Osteoblast (primary cell): ENCODE measurements around the gene KLHL7. TPM values are rescaled to one million over a fixed set of nuclear protein-coding genes. Genes with fewer than 3 reads are reported as not detected.

ENCODE experiments used
- DNase-seq: peaks from one replicate; pipeline ENCODE4 v3.0.0; 2011; ENCODE audit warnings: low spot score, mixed read lengths; ENCODE audit not compliant: insufficient read length; ENCODE audit errors: missing footprints
- H2AFZ ChIP-seq: 2 replicates; pipeline ENCODE4 v1.6.0; 2011; ENCODE audit warnings: mild to moderate bottlenecking, low read length
- H3K27ac ChIP-seq: 2 replicates; pipeline ENCODE4 v1.5.1; 2011; ENCODE audit warnings: mild to moderate bottlenecking, low read depth, low read length, moderate library complexity
- H3K27me3 ChIP-seq: 2 replicates; pipeline ENCODE4 v1.6.0; 2012; ENCODE audit warnings: mild to moderate bottlenecking, control low read depth, inconsistent platforms, low read length, moderate library complexity; ENCODE audit not compliant: insufficient read depth
- H3K36me3 ChIP-seq: 2 replicates; pipeline ENCODE4 v1.5.1; 2011; ENCODE audit warnings: mild to moderate bottlenecking, low read length, control low read depth, moderate library complexity; ENCODE audit not compliant: insufficient read depth
- H3K4me1 ChIP-seq: 2 replicates; pipeline ENCODE4 v1.5.1; 2011; ENCODE audit warnings: mild to moderate bottlenecking, low read length, control low read depth, moderate library complexity; ENCODE audit not compliant: insufficient read depth
- H3K4me2 ChIP-seq: 2 replicates; pipeline ENCODE4 v1.6.0; 2011; ENCODE audit warnings: mild to moderate bottlenecking, low read length; ENCODE audit not compliant: insufficient read depth
- H3K4me3 ChIP-seq: fragments of 200-600 bp; sonication (generic); 3 replicates; pipeline ENCODE4 v1.5.1; 2012; ENCODE audit warnings: mild to moderate bottlenecking, low read length, inconsistent platforms; ENCODE audit not compliant: insufficient read depth
- H3K79me2 ChIP-seq: 2 replicates; pipeline ENCODE4 v1.6.0; 2012; ENCODE audit warnings: mild to moderate bottlenecking, low read length, control low read depth, inconsistent platforms; ENCODE audit not compliant: insufficient read depth
- H3K9me3 ChIP-seq: 2 replicates; pipeline ENCODE4 v1.5.1; 2011; ENCODE audit warnings: low read depth, low read length, control low read depth
- H4K20me1 ChIP-seq: 2 replicates; pipeline ENCODE4 v1.6.0; 2012; ENCODE audit warnings: mild to moderate bottlenecking, low read length, control low read depth; ENCODE audit not compliant: insufficient read depth
- total RNA-seq: library from RNA; depleted of rRNA; stranded (reverse); fragments of >200 nt; gene quantifications from 2 replicates; pipeline ENCODE4 v1.2.3, GENCODE V29; 2012
- TF ChIP-seq, protein P1 (sequence below): IDR thresholded peaks from 2 replicates; pipeline ENCODE4 v1.5.1; 2011; ENCODE audit warnings: mild to moderate bottlenecking, low read depth, low read length, moderate library complexity; ENCODE audit errors: extremely low read depth

Gene KLHL7
- total RNA-seq, 1 donor: 44.2 TPM

DNA sequence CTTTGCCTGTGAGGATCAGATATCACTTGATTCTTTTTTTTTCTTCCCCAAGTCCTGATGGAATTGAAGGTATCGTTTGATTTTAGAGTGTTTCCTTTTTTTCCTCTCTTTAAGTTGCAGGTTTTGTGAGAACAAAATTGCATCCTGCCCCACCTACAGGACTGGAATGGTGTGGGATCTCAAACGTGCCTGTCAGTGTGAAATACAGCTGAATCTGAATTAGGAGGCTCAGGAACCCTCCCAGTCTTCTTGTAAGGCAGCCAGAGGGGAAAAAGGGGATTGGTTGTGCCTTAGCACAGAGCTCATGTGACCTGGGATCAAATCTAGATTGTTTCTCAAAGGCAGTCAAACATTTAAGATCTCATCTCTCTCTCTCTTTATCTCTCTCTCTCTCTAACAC is 32.7 kb upstream of the KLHL7 start:
- H3K79me2 ChIP-seq: no peaks in the 10 kb centered on the region
- no peak overlapping the region for H3K27ac ChIP-seq
- H2AFZ ChIP-seq: peak overlapping the region; percentile 84
- H3K27me3 ChIP-seq: peaks cover 6% of the 10 kb centered on the region
- no peaks in the 10 kb centered on the region for H3K36me3 ChIP-seq
- TF ChIP-seq, protein P1, sequence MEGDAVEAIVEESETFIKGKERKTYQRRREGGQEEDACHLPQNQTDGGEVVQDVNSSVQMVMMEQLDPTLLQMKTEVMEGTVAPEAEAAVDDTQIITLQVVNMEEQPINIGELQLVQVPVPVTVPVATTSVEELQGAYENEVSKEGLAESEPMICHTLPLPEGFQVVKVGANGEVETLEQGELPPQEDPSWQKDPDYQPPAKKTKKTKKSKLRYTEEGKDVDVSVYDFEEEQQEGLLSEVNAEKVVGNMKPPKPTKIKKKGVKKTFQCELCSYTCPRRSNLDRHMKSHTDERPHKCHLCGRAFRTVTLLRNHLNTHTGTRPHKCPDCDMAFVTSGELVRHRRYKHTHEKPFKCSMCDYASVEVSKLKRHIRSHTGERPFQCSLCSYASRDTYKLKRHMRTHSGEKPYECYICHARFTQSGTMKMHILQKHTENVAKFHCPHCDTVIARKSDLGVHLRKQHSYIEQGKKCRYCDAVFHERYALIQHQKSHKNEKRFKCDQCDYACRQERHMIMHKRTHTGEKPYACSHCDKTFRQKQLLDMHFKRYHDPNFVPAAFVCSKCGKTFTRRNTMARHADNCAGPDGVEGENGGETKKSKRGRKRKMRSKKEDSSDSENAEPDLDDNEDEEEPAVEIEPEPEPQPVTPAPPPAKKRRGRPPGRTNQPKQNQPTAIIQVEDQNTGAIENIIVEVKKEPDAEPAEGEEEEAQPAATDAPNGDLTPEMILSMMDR: no peak
- H3K4me3 ChIP-seq: no peak overlapping the region
- no peaks in the 10 kb centered on the region for H4K20me1 ChIP-seq
- no peak for DNase-seq
- H3K4me1 ChIP-seq: peaks cover 2% of the 10 kb centered on the region
- H3K4me2 ChIP-seq: no peak overlapping the region
- no peaks in the 10 kb centered on the region for H3K9me3 ChIP-seq

DNA sequence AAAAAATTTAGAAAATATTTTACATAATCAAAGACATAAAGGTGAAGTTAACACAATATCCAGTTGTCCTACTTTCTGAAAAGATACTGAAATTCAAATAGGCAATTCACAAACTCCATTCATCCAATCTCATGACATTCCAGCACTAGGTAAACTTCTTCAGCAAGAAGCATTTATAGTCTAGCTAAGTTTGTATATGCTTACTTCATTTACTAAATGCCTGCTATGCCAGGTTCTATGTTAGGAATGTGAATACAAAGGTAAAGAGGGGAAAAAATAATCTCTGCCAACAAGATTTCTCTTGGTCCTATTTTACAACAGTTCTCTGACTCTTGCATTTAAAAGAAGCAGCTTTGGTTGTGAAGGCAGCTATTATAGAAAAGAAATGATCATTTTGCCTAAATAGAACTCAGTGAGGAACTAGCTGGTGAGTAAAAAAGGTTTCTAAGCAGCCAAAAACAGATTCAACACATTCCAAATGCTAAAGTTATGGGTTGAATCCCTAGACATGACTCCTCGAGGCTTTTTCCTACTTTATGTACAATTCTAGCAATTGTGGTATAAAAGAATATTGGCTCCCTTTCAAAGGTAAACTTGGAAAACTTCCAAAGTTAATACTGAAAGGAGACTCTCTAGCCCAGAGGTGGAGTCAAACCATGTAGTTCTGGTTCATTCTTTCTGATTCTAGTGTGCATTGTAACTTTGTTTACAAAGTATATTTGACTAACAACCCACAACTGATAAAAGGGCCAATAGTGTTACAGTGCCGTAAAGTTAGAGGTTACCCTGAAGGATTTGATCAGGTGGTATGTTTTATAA is 30.9 kb upstream of the KLHL7 start:
- Histone ChIP-seq H3K79me2 (no peaks in the 10 kb centered on the region), H3K36me3 (no peaks in the 10 kb centered on the region), H3K27me3 (peaks cover 6% of the 10 kb centered on the region), H3K27ac (no peak overlapping the region), H2AFZ (peak overlapping the region; percentile 39), H3K4me2 (peak overlapping the region; percentile 9), H3K4me3 (no peak overlapping the region), H4K20me1 (no peaks in the 10 kb centered on the region), H3K9me3 (no peaks in the 10 kb centered on the region), H3K4me1 (no peaks in the 10 kb centered on the region)
- DNase-seq: peak; percentile 50
- TF ChIP-seq, protein P1: no peak

DNA sequence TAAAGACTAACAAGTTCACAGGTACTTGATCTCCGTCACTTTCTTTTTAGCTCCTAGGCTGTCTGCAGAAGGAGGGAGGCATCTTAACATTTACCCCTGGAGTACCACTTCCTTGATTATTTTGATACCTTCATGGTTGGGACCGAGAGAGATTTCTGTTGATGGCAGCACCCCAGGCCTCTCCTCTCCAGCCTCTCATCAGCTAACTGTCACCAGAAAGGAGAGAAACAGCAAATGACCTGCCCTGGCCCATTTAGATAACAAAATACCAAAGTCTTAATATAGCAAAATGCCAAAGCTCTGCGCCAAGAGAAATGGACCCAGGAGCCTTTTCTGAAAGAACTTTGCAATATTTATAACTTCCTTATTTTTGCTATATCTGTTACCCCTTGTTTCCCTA is 30.0 kb upstream of the KLHL7 start:
- no peak overlapping the region for H2AFZ ChIP-seq

DNA sequence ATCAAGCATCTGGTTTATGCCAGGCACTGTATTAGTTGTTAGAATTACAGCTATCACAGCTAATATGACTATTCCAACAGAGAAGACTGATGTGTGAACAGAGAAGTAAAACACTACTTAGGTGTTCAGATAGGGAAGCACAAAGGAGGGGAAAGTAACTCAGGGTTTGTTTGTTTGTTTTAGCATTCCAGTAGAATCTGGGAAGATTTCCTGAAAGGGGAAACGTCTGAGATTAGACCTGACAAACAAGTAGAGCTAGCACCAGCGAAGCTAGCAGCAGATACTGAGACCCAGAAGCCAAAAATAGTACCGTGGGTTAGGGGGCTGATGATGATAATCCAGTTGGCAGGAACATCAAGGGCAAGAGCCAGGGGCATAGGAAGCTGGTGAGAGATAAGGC is 28.8 kb upstream of the KLHL7 start:
- H3K4me3 ChIP-seq: no peak overlapping the region
- H4K20me1 ChIP-seq: no peaks in the 10 kb centered on the region
- H3K27me3 ChIP-seq: peaks cover 6% of the 10 kb centered on the region
- no peaks in the 10 kb centered on the region for H3K9me3 ChIP-seq
- H2AFZ ChIP-seq: no peak overlapping the region
- no peaks in the 10 kb centered on the region for H3K36me3 ChIP-seq
- no peak overlapping the region for H3K27ac ChIP-seq
- TF ChIP-seq, protein P1: no peak
- no peak overlapping the region for H3K4me2 ChIP-seq
- no peaks in the 10 kb centered on the region for H3K79me2 ChIP-seq
- no peaks in the 10 kb centered on the region for H3K4me1 ChIP-seq
- no peak for DNase-seq

More for the DNA sequence above, 30.0 kb upstream of the KLHL7 start:
- TF ChIP-seq, protein P1: no peak
- H4K20me1 ChIP-seq: no peaks in the 10 kb centered on the region
- no peaks in the 10 kb centered on the region for H3K9me3 ChIP-seq
- H3K27ac ChIP-seq: no peak overlapping the region
- DNase-seq: no peak
- no peak overlapping the region for H3K4me2 ChIP-seq
- H3K4me1 ChIP-seq: no peaks in the 10 kb centered on the region
- no peaks in the 10 kb centered on the region for H3K36me3 ChIP-seq
- H3K4me3 ChIP-seq: no peak overlapping the region
- H3K79me2 ChIP-seq: no peaks in the 10 kb centered on the region
- peaks cover 6% of the 10 kb centered on the region for H3K27me3 ChIP-seq
